ENCODE results near the gene STXBP1. TPM values are rescaled to one million over a fixed set of nuclear protein-coding genes. Genes with fewer than 3 reads are reported as not detected.

STXBP1 gene
- total and polyA plus RNA-seq, 2 experiments from 2014 or later = 48.6 to 50.4 TPM

DNA sequence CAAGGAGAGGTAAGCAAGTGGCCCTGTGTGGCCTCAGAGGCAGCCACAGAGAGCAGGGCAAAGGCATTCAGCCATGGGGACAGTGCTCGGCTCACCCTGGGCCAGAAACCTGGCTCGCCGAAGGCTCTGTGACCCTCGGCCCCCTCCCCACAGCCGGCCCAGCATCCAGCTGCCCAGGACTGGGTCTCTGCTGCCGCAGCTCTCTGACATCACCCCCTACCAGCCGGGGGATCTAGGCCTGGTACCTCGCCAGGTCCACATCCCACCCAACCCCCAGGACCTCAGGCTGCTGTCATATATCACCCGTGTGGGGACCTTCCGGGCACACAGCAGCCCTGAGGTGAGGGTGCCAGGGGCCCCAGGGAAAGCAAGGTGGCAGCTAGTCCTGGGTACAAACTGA, 100.8 kb downstream of the STXBP1 start:
- H3K4me3 Mint-ChIP-seq = no peak overlapping the region; the same call in 2 of the 3 replicates
- Histone ChIP-seq H3K36me3 (ENCODE audit: insufficient read depth) (no peaks in the 10 kb centered on the region), H3K4me3 (no peak overlapping the region), H4K20me1 (replicated peaks; ENCODE audit: insufficient read depth) (no peaks in the 10 kb centered on the region), H3K27me3 (ENCODE audit: insufficient read depth) (no peaks in the 10 kb centered on the region), H3F3A (replicated peaks; ENCODE audit: low read depth) (0 out of 2 replicates have a peak, but pooled peaks cover 12% of the 10 kb centered on the region), H3K9me2 (ENCODE audit: insufficient read depth) (no peaks in the 10 kb centered on the region), H3K4me2 (no peak overlapping the region), H3K4me1 (ENCODE audit: insufficient read depth) (peaks cover 10% of the 10 kb centered on the region), H3K27ac (ENCODE audit: low read depth) (no peak overlapping the region), H3K79me2 (replicated peaks; ENCODE audit: insufficient read depth) (no peaks in the 10 kb centered on the region), H2AFZ (no peak overlapping the region)
- DNase-seq (ENCODE audit: low spot score) (no peak), ATAC-seq (no peak)
- peaks cover 4% of the 10 kb centered on the region; the same call in 2 of the 3 replicates for H3K9me3 Mint-ChIP-seq
- no peak overlapping the region for H3K27ac Mint-ChIP-seq
- TF ChIP-seq EZH2 (IDR thresholded peaks at IDR 0.05; ENCODE audit: low read depth, unreplicated experiment) (no peak), CREB1 (CRISPR knock-in tag; IDR thresholded peaks at IDR 0.05; ENCODE audit: low read depth) (no peak), STAT1 (IDR thresholded peaks at IDR 0.05; ENCODE audit: unreplicated experiment) (no peak), JUNB (IDR thresholded peaks at IDR 0.05; ENCODE audit: unreplicated experiment) (no peak), EZH2phosphoT487 (IDR thresholded peaks at IDR 0.05; ENCODE audit: unreplicated experiment) (no peak), ZNF331 (CRISPR knock-in tag; IDR thresholded peaks at IDR 0.05; ENCODE audit: low read depth) (no peak), ZNF114 (CRISPR knock-in tag; IDR thresholded peaks at IDR 0.05) (no peak), POLR2AphosphoS5 (IDR thresholded peaks at IDR 0.05; ENCODE audit: low read depth) (no peak), NANOG (IDR thresholded peaks at IDR 0.05; ENCODE audit: borderline replicate concordance) (no peak)
- TF ChIP-seq, protein P1, sequence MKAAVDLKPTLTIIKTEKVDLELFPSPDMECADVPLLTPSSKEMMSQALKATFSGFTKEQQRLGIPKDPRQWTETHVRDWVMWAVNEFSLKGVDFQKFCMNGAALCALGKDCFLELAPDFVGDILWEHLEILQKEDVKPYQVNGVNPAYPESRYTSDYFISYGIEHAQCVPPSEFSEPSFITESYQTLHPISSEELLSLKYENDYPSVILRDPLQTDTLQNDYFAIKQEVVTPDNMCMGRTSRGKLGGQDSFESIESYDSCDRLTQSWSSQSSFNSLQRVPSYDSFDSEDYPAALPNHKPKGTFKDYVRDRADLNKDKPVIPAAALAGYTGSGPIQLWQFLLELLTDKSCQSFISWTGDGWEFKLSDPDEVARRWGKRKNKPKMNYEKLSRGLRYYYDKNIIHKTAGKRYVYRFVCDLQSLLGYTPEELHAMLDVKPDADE (IDR thresholded peaks at IDR 0.05) = no peak
- TF ChIP-seq, protein P2, sequence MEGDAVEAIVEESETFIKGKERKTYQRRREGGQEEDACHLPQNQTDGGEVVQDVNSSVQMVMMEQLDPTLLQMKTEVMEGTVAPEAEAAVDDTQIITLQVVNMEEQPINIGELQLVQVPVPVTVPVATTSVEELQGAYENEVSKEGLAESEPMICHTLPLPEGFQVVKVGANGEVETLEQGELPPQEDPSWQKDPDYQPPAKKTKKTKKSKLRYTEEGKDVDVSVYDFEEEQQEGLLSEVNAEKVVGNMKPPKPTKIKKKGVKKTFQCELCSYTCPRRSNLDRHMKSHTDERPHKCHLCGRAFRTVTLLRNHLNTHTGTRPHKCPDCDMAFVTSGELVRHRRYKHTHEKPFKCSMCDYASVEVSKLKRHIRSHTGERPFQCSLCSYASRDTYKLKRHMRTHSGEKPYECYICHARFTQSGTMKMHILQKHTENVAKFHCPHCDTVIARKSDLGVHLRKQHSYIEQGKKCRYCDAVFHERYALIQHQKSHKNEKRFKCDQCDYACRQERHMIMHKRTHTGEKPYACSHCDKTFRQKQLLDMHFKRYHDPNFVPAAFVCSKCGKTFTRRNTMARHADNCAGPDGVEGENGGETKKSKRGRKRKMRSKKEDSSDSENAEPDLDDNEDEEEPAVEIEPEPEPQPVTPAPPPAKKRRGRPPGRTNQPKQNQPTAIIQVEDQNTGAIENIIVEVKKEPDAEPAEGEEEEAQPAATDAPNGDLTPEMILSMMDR (conservative IDR thresholded peaks at IDR 0.05; ENCODE audit: low read depth in 2 of 2) = no peak
- TF ChIP-seq, protein P3, sequence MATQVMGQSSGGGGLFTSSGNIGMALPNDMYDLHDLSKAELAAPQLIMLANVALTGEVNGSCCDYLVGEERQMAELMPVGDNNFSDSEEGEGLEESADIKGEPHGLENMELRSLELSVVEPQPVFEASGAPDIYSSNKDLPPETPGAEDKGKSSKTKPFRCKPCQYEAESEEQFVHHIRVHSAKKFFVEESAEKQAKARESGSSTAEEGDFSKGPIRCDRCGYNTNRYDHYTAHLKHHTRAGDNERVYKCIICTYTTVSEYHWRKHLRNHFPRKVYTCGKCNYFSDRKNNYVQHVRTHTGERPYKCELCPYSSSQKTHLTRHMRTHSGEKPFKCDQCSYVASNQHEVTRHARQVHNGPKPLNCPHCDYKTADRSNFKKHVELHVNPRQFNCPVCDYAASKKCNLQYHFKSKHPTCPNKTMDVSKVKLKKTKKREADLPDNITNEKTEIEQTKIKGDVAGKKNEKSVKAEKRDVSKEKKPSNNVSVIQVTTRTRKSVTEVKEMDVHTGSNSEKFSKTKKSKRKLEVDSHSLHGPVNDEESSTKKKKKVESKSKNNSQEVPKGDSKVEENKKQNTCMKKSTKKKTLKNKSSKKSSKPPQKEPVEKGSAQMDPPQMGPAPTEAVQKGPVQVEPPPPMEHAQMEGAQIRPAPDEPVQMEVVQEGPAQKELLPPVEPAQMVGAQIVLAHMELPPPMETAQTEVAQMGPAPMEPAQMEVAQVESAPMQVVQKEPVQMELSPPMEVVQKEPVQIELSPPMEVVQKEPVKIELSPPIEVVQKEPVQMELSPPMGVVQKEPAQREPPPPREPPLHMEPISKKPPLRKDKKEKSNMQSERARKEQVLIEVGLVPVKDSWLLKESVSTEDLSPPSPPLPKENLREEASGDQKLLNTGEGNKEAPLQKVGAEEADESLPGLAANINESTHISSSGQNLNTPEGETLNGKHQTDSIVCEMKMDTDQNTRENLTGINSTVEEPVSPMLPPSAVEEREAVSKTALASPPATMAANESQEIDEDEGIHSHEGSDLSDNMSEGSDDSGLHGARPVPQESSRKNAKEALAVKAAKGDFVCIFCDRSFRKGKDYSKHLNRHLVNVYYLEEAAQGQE (IDR thresholded peaks at IDR 0.05; ENCODE audit: unreplicated experiment) = no peak
- TF ChIP-seq, protein P4, sequence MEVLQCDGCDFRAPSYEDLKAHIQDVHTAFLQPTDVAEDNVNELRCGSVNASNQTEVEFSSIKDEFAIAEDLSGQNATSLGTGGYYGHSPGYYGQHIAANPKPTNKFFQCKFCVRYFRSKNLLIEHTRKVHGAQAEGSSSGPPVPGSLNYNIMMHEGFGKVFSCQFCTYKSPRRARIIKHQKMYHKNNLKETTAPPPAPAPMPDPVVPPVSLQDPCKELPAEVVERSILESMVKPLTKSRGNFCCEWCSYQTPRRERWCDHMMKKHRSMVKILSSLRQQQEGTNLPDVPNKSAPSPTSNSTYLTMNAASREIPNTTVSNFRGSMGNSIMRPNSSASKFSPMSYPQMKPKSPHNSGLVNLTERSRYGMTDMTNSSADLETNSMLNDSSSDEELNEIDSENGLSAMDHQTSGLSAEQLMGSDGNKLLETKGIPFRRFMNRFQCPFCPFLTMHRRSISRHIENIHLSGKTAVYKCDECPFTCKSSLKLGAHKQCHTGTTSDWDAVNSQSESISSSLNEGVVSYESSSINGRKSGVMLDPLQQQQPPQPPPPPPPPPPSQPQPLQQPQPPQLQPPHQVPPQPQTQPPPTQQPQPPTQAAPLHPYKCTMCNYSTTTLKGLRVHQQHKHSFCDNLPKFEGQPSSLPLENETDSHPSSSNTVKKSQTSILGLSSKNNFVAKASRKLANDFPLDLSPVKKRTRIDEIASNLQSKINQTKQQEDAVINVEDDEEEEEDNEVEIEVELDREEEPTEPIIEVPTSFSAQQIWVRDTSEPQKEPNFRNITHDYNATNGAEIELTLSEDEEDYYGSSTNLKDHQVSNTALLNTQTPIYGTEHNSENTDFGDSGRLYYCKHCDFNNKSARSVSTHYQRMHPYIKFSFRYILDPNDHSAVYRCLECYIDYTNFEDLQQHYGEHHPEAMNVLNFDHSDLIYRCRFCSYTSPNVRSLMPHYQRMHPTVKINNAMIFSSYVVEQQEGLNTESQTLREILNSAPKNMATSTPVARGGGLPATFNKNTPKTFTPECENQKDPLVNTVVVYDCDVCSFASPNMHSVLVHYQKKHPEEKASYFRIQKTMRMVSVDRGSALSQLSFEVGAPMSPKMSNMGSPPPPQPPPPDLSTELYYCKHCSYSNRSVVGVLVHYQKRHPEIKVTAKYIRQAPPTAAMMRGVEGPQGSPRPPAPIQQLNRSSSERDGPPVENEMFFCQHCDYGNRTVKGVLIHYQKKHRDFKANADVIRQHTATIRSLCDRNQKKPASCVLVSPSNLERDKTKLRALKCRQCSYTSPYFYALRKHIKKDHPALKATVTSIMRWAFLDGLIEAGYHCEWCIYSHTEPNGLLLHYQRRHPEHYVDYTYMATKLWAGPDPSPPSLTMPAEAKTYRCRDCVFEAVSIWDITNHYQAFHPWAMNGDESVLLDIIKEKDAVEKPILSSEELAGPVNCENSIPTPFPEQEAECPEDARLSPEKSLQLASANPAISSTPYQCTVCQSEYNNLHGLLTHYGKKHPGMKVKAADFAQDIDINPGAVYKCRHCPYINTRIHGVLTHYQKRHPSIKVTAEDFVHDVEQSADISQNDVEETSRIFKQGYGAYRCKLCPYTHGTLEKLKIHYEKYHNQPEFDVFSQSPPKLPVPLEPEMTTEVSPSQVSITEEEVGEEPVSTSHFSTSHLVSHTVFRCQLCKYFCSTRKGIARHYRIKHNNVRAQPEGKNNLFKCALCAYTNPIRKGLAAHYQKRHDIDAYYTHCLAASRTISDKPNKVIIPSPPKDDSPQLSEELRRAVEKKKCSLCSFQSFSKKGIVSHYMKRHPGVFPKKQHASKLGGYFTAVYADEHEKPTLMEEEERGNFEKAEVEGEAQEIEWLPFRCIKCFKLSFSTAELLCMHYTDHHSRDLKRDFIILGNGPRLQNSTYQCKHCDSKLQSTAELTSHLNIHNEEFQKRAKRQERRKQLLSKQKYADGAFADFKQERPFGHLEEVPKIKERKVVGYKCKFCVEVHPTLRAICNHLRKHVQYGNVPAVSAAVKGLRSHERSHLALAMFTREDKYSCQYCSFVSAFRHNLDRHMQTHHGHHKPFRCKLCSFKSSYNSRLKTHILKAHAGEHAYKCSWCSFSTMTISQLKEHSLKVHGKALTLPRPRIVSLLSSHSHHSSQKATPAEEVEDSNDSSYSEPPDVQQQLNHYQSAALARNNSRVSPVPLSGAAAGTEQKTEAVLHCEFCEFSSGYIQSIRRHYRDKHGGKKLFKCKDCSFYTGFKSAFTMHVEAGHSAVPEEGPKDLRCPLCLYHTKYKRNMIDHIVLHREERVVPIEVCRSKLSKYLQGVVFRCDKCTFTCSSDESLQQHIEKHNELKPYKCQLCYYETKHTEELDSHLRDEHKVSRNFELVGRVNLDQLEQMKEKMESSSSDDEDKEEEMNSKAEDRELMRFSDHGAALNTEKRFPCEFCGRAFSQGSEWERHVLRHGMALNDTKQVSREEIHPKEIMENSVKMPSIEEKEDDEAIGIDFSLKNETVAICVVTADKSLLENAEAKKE (CRISPR knock-in tag; IDR thresholded peaks at IDR 0.05) = no peak
- H3K36me3 Mint-ChIP-seq (ENCODE audit: low read depth) = no peaks in the 10 kb centered on the region
- H3K4me1 Mint-ChIP-seq = peaks cover 27% of the 10 kb centered on the region
- peaks cover 15% of the 10 kb centered on the region for H3K27me3 Mint-ChIP-seq (ENCODE audit: insufficient read depth, low read depth, poor library complexity)

All from GM23338 (cell line).